Activated CD8-positive, alpha-beta memory T cell treated with anti-CD3 and anti-CD28 coated beads, Interleukin-2, amount 50 U/mL, for 1 hour (primary cell): ENCODE data around the gene XXYLT1.
"Not testable (repeated sequence)": the region's sequence is repeated elsewhere in the genome, so short reads cannot be mapped to it uniquely, and the experiment has no call there.

ENCODE experiments used
- DNase-seq: peaks from one replicate; pipeline ENCODE4 v3.0.0-alpha.2; 2020; ENCODE audit errors: extremely low read depth

XXYLT1 gene

DNA sequence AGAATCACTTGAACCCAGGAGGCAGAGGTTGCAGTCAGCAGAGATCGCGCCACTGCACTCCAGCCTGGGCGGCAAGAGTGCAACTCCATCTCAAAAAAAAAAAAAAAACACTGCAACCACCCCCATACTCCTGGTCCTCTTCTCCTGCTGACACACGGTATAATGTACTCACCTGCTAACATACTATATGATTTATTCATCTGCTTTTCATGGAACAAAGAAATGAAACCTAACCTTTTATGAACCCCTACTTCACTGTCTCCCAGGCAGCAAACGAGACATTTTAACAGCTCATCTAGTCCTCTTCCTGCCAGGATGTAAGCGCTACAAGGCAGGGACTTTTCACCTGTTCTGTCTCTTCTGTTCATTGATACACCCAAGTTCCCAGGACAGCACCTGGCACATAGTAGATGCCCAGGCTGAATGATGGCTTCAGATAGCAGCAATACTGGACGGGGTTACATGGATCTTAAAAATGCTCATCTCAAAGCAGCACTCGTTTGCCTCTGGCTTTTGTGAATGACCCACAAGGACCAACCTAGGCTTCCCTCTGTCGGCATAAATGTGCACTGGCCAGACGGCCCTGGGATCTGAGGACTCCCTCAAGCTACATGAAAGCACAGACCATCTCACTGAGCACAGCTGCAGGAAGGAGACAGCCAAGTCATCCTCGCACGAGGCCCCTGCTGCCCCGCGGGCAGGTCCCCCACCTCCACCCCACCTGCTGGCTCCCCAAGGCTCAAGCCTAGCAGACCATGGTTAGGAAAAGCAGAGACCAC is 20.3 kb downstream of the XXYLT1 start:
- DNase-seq = no peak

DNA sequence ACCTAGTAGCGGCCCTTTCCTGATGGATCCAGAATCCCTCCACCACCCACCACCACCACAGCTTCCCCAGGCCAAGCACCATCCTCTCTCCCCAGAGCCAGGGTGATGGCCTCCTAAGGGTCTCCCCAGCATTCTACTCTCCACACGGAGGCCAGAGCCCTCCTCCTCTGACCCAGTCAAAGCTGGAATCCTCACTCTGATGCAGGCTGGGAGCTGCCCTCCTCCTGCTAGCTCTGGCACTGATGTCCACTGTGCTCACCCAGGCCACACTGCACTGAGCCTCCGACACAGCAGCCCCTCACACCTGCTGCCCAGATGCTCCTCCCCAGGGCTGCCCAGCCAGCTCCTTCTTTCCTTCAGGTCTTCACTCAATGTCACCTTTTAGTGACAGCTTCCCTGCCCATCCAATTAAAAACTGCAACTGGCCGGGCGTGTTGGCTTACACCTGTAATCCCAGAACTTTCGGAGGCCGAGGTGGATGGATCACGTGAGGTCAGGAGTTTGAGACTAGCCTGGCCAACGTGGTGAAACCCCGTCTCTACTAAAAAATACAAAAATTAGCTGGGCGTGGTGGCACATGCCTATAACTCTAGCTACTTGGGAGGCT is 21.0 kb downstream of the XXYLT1 start:
- DNase-seq = no peak

DNA sequence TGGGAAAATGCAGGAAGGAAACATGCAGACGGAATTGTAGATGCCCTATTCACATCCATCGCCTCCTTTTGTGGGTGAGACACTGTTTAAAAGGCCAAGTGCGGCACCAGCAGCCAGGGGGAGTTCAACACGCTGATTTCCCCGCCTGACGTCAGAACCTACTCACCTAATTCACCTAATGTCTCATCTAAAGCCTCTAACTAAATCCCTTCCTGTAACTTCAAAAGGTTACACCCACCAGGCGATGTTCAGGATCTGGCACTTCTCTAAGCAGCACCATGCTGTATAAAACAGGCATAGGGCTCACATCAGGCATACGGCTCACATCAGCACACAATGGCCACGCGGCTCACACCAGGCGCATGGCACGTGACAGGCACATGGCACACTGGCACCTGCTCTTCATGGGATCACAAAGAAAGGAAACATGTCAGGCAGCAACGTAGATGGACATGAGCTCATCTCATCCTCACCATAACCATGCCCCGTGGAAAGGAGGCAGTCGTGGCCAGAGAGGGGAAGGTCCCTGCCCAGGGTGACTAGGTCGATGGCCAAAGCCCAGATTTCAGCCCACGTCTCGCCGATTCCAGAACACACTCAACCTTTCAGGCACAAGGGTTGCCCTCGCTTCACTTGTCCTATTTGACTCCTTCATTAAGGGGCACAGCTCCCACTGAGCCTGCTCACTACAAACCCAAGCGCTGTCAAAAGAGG is 21.7 kb downstream of the XXYLT1 start:
- no peak for DNase-seq

DNA sequence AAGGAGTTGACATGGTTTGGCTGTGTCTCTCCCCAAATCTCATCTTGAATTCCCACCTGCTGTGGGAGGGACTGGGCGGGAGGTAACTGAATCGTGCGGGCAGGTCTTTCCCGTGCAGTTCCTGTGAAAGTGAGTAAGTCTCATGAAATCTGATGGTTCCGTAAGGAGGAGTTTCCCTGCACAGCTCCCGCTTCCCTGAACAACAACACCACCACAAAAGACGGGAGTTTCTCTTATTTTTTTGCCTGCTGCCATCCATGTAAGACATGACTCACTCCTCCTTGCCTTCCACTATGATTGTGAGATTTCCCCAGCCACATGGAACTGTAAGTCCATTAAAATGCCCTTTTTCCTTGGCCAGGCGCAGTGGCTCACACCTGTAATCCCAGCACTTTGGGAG is 22.7 kb downstream of the XXYLT1 start:
- no peak for DNase-seq

DNA sequence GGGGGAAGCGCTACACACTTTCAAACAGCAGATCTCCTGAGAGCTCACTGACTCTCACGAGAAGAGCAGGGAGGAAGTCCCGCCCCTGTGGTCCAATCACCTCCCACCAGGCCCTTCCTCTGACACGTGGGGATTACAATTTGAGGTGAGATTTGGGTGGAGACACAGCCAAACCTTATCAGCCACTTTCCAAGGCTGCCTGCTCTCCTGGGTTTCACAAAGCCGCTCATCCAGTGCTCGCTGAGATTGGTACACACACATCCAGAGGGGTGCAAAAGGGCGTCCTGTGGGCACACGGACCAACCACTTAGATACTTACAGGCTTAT is 23.1 kb downstream of the XXYLT1 start:
- no peak for DNase-seq

DNA sequence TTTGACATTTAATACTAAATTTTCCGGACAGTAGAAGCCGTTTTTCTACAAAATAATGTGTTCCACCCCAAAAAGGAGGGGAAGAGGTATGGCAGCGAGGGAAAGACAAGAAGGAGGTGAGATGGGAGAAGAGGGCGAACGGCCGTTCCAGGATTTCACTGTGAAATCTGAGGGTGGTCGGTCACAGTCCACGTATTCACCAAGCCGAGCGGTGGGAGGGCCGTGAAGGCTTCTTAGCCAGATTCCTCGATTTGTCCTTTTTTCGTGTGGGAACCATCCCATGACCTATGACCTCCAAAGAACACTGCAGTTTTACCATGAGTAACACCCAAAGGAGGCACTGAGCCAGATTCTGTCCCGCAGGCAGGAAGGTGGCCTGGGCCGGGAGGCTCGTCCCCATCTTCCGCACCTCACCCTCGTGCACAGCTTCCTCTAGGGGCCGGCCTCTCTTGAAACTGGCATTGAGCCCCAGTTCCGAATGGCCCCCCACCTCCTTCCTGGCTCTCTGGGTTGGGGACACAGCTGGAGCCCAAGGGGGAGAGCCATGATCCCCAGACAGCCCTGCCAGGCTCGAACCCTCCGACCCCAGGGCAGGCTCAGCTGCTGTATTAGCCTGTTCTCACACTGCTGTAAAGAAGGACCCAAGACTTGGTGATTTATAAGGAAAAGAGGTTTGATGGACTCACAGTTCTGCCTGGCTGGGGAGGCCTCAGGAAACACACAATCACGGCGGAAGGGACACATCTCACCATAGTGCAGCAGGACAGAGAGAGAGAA is 23.7 kb downstream of the XXYLT1 start:
- DNase-seq = no peak

DNA sequence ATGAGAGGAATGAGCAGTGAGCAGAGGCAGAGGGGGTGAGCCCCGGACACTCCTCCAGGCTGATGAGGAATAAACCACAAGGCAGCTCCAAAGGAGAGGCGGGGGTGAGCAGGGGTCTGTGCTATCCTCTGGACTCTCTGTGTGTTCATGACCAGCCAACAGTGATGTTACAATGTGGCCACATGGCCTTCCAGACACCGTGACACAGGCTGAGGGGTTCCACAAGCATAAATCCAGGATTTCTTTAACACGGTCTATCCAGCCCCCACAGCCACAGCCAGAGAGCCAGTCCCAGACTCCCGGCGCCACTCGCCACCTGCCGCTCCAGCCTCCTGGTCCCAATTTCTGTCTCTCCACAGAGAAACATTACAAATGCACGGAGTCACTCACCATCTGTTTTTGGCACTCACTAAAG is 24.4 kb downstream of the XXYLT1 start:
- no peak for DNase-seq

DNA sequence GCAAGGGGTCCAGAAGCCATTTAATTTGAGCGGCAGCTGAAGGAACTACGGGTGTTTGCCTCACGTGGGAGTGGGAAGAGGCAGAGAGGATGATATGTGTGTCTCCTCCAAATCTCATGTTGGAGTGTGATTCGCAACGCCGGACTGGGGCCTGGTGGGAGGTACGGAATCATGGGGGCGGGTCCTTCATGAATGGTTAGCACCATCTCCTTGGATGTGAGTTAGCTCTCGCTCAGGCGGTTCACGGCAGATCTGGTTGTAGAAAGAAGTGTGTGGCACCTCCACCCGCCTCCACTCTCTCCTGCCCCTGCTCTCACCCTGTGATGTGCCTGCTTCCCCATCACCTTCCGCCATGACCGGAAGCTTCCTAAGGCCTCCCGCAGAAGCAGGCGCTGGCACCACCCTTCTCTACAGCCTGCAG is 25.4 kb downstream of the XXYLT1 start:
- no peak for DNase-seq

DNA sequence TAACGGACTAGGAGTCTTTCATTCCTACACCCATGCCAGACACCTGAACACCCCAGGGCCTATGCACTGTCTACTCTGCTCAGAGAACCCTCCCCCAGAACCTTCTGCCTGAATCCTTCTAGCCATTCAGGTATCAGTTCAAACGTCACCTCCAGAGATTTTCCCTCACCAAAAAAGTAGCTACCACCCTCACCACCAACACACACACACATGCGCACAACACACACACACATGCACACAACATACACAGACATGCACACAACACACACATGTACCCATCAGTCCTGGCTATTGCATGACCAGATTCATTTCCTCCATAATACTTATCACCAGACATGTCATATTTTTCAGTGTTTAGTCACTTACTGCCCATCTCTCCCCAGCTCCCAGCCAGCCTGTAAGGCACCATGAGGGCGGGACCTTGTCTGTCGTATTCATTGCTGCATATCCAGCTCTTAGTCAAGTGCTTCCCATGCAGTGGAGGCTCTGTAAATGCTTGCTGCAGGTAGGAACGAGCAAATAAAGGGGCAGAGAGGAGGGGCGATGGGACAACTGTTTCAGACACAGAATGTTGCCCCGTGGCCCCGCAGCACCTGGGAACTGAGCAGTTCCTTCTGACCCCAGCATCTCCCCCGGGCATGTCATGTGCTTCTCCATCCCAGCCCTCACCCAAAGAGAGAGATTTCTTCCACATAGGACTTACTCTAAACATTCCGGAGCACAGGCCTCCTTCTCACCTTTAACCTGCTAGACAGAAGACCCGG is 29.2 kb downstream of the XXYLT1 start:
- no peak for DNase-seq

DNA sequence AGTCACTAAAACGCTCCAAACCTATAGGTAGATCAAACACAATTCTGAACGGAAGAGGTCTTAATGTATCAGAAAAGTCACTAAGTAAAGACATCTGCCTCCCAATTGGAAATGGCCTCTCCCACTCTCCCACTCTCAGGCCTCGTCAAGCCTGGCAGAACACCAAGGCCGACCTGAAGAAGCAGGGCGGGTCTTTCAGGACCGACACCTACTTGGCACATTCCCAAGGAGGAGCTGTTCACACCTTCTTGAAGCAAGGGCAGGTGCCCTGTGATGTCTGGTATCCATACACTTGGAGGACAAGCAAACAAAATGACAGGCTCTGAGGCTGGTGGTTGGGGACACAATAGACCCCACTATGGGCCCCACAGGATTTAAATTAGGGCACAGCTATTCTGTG is 30.0 kb downstream of the XXYLT1 start:
- no peak for DNase-seq

DNA sequence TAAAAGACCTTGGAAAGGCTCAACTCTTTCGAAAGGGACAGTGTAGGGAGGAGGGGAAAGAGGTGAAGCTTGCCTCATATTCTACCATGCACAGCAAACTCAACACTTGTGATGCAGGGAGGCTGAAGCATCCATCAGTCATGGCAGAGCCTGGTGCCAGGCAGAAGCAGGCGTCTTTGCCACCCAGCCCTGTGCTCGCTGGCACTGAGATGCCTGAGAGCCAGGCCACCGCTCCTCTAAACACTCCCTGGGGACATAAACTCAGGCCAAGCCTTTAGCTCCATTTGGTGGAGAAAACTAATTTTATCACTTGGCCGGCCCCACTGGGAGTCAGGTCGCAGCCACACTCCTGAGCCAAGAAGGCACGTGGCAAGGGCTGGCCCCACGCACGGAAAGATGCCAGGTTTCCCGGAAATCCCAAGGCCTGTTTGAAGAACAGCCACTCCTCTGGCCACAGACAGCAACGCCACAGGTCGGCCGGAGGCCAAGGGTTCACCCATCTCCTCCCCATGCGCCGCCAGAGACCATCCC is 30.7 kb downstream of the XXYLT1 start:
- no peak for DNase-seq

DNA sequence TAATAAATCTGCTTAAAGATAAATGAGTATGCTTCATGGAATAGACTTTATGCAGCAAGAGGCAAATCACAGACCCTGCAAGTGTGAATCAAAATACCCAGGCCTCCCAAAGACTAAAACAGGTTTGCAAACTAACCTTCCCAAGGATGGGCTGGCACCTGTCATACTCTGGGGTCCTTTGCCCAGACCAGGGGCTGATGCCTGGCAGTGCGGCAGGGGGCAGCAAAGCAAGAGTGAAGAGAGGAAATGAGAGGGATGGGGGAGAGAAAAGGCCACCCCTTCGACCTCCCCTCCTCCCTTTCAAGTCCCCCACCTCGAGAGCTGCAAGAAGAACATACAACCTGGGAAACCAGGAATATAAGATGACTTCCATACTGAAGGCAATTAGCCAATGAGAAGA is 31.8 kb downstream of the XXYLT1 start:
- DNase-seq = no peak

DNA sequence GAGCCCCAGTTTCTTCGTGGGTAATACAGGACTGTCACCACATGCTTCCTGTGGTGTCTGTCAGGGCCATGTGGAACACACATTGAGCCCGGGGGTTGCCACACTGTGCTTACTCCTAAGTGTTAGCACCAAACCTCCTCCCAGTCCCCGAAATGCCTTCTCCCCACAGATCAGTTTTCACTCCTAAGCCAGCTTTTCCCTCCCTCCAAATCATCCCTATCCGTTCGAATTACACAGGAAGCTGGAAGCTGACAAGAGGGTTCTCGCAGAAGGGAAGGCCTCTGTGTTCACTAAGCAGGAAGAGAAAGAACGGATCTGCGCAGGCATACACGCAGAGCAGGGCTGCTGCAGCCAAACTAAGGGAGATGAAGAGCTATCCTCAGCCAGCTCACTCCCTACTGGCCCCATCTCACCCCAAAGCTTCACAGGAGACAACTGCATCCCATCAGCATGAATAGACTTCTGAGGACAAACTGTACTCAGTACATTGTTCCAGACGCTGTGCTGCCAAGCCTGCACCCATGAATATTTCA is 32.3 kb downstream of the XXYLT1 start:
- DNase-seq = no peak

DNA sequence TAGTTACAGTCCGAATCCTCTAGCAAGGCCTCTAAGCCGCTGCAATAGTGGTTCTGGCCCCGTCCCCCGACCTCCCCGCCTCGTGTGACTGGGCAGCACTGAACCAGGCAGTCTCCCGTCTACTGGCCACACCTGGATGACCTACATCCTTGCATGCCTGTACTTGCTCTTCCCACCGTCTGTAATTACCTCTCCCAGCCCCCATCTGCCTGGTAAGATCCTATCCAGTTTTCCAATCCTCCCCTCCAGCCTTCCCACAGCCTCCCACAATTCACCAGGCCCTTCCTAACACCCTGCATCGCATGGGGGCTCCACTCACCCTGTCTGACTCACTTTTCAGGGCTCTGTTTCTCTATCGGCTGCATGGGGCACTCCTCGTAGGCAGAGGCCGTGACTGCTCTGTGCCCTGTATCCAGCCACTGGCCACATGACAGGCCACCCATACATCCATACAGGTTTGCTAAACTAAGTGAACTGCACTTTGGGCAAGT is 32.8 kb downstream of the XXYLT1 start:
- DNase-seq = no peak

DNA sequence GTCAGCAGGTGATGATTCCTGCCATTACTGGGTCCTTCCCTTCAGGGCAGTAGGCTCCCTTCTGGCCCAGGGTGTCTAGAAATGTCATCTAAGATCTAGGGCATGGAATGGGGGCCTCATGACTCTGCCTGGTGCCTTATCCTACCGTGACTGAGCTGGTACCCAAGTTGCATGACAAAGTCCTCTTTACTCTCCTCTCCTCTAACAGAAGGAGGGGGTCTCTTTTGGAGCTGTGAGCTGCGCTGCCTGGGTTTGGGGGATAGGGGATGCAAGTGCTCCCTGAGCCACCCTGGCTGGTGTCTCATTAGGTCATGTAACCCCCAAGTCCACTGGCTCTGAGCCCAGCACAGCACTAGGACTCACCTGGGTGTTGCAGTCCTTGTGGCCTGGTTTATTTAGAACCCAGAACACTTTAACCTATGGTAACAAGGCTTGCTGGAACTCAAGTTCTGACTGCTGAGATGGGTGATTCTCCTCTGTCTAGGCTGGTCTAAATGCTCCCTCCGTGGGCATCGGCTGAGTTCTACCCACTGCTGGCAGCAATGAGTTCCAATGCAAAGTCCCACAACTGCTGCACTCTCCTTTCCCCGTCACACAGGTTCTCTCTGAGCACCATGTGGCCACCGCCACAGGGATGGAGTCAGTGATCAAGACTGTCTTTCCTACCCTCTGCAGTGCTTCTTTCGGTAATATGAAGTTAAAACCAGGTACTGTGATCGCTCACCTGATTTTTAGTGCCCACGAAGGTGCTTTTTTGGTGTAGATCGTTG is 34.0 kb downstream of the XXYLT1 start:
- DNase-seq = no peak

DNA sequence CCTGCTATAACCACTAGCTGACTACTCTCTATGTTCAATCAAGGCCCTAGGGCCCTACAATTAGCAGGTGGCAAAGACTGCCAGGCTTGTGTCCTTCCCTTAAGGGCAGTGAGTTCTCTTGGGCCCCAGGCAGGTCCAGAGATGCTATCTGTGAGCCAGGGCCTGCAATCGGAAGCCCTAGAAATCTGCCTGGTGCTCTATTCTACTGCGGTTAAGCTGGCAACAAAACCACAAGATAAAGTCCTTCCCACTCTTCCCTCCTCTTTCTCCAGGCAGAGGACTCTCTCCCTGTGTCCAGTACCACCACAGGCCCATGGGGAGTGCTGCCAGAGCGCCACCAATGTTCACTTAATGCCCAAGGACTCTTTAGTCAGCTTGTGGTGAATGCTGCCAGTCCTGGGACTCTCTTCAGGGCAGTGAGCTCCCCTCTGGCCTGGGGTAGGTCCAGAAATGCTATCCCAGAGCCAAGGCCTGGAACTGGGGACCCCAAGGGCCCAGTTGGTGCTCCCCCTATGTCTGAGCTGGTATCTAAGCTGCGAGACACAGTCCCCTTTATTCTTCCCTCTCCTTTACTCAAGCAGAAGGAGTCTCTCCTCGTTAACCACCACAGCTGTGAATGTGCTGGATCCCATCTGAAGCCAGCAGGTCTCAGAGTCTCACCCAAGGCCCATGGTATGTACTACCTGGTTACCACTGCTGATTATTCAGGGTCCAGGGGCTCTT is 34.7 kb downstream of the XXYLT1 start:
- DNase-seq = no peak

DNA sequence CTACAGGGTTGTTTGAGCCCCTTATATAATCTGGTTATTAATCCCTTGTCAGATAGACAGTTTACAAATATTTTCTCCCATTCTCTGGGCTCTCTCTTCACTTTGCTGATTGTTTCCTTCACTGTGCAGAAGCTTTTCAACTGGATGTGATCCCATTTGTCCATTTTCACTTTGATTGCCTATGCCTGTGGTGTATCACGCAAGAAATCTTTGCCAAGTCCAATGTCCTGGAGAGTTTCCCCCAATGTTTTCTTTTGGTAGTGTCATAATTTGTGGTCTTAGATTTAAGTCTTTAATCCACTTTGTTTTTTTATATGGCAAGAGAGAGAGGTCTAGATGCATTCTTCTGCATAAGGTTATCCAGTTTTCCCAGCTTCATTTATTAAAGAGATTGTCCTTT is 40.7 kb downstream of the XXYLT1 start:
- DNase-seq = no peak

DNA sequence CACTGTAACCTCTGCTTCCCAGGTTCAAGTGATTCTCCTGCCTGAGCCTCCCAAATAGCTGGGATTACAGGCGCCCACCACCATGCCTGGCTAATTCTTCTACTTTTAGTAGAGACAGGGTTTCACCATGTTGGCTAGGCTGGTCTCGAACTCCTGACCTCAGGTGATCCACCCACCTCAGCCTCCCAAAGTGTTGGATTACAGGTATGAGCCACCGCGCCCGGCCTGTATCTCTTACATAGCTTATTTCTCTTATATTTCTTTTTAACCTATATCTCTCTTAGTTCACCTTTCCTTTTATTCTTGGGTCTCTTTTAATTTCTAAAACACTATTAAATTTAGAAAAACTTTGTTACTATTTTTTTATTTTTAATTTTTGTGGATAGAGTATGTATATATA is 42.1 kb downstream of the XXYLT1 start:
- not testable (repeated sequence) for DNase-seq

DNA sequence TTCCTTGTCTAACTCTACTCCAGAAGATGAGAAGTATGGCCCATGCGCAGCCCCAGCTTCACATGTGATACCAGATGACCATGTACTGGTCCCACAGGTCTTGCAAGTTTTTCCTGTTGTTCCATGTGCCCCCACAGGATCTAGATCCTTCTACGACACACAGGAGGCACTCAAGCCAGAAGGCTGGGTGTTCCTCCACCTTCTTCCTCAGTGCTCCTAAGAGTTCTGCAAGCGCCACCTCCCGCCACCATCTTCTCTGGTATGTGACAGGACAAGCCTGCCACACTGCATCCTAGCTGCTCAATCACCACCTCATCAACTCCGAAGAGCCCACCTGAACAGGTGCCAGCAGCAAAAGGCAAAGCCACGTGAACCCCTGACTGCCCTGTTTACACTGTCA is 43.1 kb downstream of the XXYLT1 start:
- no peak for DNase-seq
